Activated CD4-positive, alpha-beta T cell treated with anti-CD3 and anti-CD28 coated beads, Interleukin-2, amount 50 U/mL, for 48 hours (primary cell): Measurements from ENCODE around the gene CARD14.
"Not testable (repeated sequence)": the region's sequence is repeated elsewhere in the genome, so short reads cannot be mapped to it uniquely, and the experiment has no call there.

Experiments used
- DNase-seq, 2 experiments: peaks; one replicate each; pipeline ENCODE4 v3.0.0-alpha.2; 2020

CARD14 gene

GRCh38 chr17:80151333-80151732 is 18.5 kb upstream of the CARD14 start:
- no peak for DNase-seq

DNA sequence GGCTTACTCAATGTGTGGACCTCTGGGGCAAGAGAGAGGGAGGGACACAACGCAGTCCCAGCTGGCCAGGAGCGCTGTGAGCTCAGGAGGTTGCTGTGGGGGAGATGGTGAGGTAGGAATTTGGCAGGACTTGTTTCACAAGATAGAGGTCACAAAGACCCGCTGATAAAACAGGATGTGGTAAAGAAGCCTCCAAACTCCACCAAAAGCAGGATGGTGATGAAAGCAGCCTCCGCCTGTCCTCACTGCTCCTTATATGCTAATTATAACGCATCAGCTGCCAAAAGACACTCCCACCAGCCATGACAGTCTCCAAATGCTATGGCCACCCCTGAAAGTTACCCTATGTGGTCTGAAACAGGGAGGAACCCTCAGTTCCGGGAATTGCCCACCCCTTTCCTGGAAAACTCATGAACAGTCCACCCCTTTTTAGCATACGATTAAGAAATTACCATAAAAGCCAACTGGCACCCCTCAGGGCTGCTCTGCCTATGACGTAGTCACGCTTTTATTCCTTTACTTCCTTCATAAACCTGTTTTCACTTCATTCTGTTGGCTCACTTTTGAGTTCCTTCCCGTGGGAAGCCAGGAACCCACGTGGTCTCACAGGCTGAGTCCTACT is 17.6 kb upstream of the CARD14 start:
- DNase-seq = no peak

GRCh38 chr17:80153004-80153403 is 16.8 kb upstream of the CARD14 start:
- no peak for DNase-seq

- no peak for DNase-seq
Measured at GRCh38 chr17:80154166-80154565, 15.7 kb upstream of the CARD14 start.

GRCh38 chr17:80155600-80155999 is 14.2 kb upstream of the CARD14 start:
- not testable (repeated sequence) for DNase-seq

GRCh38 chr17:80158846-80159245 is 11.0 kb upstream of the CARD14 start:
- no peak for DNase-seq

GRCh38 chr17:80160536-80160935 is 9.3 kb upstream of the CARD14 start:
- no peak for DNase-seq

GRCh38 chr17:80163336-80163735 is 6.5 kb upstream of the CARD14 start:
- DNase-seq = no peak

DNA sequence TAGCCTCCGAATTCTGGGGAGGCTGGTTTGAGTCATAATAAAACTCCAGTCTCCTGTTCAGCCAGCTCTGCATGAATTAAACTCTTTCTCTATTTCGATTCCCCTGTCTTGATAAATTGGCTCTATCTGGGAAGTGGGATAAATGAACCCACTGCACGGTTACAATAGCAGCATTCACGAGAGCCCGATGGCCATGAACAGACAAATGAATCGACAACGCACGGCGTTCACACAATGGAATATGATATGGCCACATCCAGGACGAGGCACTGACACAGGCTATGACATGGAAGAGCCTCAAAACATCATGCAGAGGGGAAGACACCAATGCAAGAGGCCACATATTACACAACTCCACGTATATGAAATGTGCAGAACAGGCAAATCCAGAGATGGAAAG is 5.6 kb upstream of the CARD14 start:
- DNase-seq = no peak

GRCh38 chr17:80166446-80166845 is 3.4 kb upstream of the CARD14 start:
- DNase-seq = no peak

DNA sequence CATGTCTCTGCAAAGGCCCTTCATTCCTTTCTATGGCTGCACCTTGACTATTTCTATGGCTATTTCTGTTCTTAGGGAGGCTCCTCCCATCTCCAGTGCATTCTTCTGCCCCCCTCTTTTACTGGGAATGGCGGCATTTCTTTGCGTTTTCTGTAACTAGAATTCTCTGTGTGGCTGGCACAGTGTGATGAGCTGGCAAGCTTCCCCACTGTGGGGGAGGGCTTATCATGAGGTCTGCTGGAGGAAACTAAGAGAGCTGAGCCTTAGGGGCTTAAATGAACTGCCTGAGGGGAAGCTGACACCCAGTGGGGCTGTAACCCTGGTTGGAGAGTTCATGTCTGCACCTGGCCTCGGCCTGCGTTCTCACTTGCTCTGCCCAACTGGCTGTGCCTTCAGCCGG is 1.5 kb upstream of the CARD14 start:
- DNase-seq = no peak

DNA sequence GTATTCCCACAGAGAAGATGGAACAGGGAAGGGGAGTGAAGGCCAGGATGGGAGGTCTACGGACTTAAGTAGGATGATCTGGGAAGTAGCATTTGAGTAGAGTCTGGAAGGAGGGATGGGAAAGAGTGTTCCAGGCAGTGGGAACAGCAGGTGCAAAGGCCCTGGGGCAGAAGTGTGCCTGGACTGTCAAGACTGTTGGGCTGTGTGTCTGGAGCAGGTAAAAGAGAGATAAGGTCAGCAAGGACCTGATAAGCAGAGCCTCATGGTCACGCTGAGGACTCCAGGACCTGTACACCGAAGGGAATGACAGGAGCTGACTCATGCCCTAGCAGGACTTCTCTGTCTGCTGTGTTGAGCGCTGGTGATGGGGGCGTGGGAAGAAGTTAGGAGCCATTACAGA is 723 bp upstream of the CARD14 start:
- no peak for DNase-seq

- DNase-seq = no peak
Measured at GRCh38 chr17:80171681-80172080, 1.9 kb downstream of the CARD14 start.

DNA sequence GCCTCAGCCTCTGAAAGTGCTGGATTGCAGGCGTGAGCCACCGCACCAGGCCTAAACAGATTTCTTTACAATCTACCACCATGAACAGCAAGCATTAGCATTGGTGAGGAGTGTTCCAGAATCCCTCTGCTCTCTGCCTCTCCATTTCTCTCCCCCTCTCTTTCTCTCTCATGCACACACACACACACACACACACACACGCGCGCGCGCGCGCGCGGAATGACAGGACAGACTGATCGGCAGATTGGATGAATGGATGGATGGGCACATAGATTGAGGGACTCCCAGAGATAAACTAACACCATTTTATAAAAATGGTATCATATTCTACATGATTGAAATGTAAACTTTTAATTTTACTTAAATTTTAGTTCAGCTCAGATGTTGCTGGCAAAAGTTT is 3.3 kb downstream of the CARD14 start:
- DNase-seq = no peak

DNA sequence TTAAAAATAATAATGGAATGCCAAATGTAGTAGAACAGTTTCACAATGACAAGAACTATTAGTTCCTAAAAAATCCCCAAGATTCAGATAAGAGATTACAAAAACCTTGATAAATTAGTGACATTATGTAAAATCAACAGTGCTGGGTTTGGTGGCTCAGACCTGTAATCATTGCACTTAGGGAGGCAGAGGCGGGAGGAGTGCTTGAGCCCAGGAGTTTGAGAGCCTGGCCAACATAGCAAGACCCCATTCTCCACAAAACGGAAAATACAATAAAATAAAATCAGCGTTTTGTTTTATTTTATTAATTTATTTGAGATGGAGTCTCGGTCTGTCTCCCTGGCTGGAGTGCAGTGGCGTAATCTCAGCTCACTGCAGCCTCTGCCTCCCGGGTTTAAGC is 4.1 kb downstream of the CARD14 start:
- DNase-seq = no peak

- no peak for DNase-seq
Measured at GRCh38 chr17:80176757-80177156, 6.9 kb downstream of the CARD14 start.

DNA sequence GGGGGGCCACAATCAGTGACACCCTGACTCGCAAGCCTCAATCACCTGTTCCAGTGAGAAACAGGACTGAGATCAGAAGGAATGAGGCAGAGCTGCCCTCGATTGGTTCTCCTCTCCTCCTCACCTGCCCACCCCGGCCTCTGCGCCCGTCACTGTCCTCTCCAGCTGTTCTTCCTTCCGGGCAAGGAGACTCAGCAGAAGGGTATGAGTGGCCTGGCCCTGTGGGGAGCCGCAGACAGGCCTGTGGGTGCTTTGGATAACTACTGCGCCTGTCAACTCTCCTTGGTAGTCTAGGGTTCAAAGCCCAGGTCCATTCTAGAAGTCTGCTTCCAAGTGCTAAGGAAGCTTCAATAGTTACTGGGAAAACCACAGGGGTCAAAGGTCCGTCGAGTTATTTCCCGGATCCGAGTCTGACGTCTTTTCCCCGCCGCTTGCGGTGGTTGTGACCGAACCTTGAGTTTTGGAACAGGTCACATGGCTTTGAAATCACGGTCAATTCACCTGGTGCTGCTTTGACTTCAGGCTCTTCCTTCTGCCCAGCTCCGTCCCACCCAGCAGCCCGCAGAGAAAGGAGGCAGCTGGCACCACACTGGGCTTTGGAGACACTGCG is 8.3 kb downstream of the CARD14 start:
- no peak for DNase-seq

- no peak for DNase-seq
Measured at GRCh38 chr17:80180192-80180591, 10.4 kb downstream of the CARD14 start.

- no peak for DNase-seq
Measured at GRCh38 chr17:80181431-80181830, 11.6 kb downstream of the CARD14 start.

DNA sequence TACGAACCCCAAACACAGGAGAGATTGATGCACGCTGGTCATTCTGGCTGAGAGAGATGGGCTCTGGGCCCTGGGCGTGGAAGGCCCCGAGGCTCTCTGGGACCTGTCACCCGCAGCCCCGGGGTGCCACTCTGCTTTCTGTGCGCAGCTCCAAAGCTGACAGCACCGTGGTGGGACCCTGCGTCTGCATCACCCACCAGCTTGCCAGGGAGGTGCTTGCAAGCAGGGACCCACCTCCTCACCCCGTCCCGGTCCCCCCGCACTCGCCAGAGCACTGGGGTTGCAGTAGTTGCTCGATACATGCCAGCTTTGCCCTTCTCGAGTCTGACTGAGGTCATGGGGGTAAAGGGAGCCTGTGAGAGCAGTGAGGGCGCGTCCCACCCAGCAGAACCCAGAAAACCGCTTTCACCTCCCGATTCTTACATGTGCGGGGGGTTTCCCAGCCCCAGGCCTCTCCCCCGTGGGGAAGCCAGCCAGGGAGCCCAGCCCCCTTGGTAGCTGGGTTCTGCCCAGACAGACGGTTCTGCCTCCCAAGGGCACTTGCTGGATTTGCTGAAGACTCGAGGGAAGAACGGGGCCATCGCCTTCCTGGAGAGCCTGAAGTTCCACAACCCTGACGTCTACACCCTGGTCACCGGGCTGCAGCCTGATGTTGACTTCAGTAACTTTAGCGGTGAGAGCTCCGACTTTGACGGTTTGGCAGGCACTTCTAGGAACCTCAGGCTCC is 12.5 kb downstream of the CARD14 start:
- DNase-seq = no peak

- no peak for DNase-seq
Measured at GRCh38 chr17:80182845-80183223, 13.0 kb downstream of the CARD14 start.

DNA sequence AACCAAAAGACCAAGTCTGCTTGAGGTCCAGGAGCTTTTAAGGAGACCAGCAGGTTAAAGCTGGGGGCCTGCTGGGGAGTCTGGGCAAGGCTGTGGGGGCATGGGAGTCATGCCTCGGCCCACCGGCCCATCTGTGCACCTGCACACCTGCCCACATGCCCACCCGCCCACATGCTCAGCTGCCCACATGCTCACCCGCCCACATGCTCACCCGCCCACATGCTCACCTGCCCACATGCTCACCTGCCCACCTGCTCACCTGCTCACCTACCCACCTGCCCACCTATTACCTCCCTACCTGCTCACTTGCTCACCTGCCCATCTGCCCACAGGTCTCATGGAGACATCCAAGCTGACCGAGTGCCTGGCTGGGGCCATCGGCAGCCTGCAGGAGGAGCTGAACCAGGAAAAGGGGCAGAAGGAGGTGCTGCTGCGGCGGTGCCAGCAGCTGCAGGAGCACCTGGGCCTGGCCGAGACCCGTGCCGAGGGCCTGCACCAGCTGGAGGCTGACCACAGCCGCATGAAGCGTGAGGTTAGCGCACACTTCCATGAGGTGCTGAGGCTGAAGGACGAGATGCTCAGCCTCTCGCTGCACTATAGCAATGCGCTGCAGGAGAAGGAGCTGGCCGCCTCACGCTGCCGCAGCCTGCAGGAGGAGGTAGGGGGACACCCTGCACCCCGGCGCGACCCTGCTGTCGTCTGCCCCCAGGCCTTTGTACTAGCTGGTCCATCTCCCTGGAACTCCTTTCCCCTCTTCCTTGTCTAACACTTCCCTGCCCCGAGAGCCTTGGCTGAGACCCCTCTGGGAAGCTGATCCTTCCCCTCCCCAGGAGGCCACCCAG is 14.0 kb downstream of the CARD14 start:
- DNase-seq = no peak

DNA sequence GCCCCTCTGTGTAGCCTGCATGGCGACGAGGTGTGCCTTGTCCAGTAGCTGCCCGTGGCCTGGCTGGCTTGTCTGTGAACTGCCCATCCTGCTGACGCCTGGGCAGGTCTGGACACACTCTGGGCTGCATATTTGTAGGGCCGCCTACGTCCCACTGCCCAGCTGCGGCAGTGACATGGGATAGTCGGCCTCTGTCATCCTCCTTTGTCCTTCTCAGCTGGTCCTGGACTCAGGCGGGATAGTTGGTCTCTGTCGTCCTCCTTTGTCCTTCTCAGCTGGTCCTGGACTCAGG is 14.5 kb downstream of the CARD14 start:
- DNase-seq = no peak

DNA sequence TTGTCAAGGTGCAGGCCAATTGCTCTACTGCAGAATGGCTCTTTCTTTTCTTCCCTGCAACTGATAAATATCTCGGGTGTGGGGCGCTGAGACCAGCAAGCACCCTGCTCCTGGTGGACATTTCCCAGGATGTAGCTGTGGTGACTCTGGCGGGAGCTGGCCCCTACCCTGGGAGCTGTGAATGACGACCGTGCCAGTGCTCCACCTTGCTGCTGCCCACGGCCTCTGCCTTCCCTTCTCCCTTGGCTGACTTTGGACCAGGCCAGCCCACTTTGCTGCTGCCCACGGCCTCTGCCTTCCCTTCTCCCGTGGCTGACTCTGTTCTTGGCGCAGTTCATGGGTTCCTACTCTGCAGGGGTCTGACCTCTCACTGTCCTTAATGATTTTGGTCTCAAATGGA is 16.1 kb downstream of the CARD14 start:
- no peak for DNase-seq
